Uterus (tissue), 4 donors: ENCODE data around the gene UBE2M. TPM values are rescaled to one million over a fixed set of nuclear protein-coding genes. Genes with fewer than 3 reads are reported as not detected.

ENCODE experiments used
- DNase-seq, 2 donors: peaks; one replicate each; pipeline ENCODE4 v3.0.0-alpha.2; 2019 to 2020
- H3K27ac ChIP-seq, 2 donors: fragments of 200-600 bp; sonication (generic); 1 replicate in 1 of 2; 2 replicates in 1 of 2; pipeline ENCODE4 v1.5.1; 2016 to 2018
- H3K27me3 ChIP-seq, 2 donors: fragments of 200-600 bp; sonication (generic); one replicate each; pipeline ENCODE4 v1.5.1; 2018 to 2019; ENCODE audit warnings: control low read depth in 1 of 2
- H3K36me3 ChIP-seq, 2 donors: fragments of 200-600 bp; sonication (generic); one replicate each; pipeline ENCODE4 v1.5.1; 2019; ENCODE audit warnings: control low read depth in 1 of 2
- H3K4me1 ChIP-seq, 2 donors: fragments of 200-600 bp; sonication (generic); one replicate each; pipeline ENCODE4 v1.5.1; 2018 to 2019; ENCODE audit warnings: control low read depth in 1 of 2
- H3K4me3 ChIP-seq, 2 donors: fragments of 200-600 bp; sonication (generic); 1 replicate in 1 of 2; 2 replicates in 1 of 2; pipeline ENCODE4 v1.5.1; 2018 to 2019; ENCODE audit warnings: mild to moderate bottlenecking in 1 of 2
- H3K9me3 ChIP-seq, 2 donors: fragments of 200-600 bp; sonication (generic); one replicate each; pipeline ENCODE4 v1.5.1; 2019; ENCODE audit warnings: control low read depth in 1 of 2
- CTCF ChIP-seq, 4 experiments: fragments of 200-600 bp in 2 of 4; fragments of 450-650 bp in 2 of 4; sonication (generic) in 2 of 4; IDR thresholded peaks; one replicate each; pipeline ENCODE4 v1.5.1; 2016 to 2019; ENCODE audit warnings: antibody characterized with exemption in 4 of 4, mild to moderate bottlenecking in 2 of 4, moderate library complexity in 1 of 4
- POLR2A ChIP-seq, 2 donors: fragments of 450-650 bp; IDR thresholded peaks; one replicate each; pipeline ENCODE4 v1.6.1; 2016; ENCODE audit warnings: antibody characterized with exemption in 2 of 2, mild to moderate bottlenecking in 1 of 2, moderate library complexity in 1 of 2
- intact Hi-C: fragments of 100-400 bp; cut with DNase I; formaldehyde crosslinking; loops from one replicate; pipeline ENCODE4 v1.15.1; 2023; ENCODE audit warnings: low total_unique reads
- total RNA-seq, 4 donors: library from RNA; depleted of rRNA in 3 of 4; stranded (reverse); fragments of >200 nt in 3 of 4; gene quantifications; one replicate each; pipeline versions ENCODE4 v1.1.0 to v1.2.4, GENCODE V29; 2014 to 2023
- donor health status: DM: yes; HTN: yes; CAD: no.

The UBE2M gene
- total RNA-seq, 4 donors from 2014 or later, result 6.1 to 63.7 (median 24.9) TPM

GRCh38 chr19:58552655-58553054 is 5.8 kb downstream of the UBE2M start:
- Histone ChIP-seq H3K9me3 (no peaks in the 10 kb centered on the region), H3K4me3 (no peak overlapping the region), H3K27me3 (no peaks in the 10 kb centered on the region), H3K4me1 (peaks cover 11 to 13% of the 10 kb centered on the region in 2 donors), H3K27ac (no peak overlapping the region), H3K36me3 (no peaks in the 10 kb centered on the region)
- intact Hi-C loops, result no loop called here
- no peak for DNase-seq
- no peak for TF ChIP-seq CTCF (IDR thresholded peaks at IDR 0.05)
- TF ChIP-seq POLR2A (IDR thresholded peaks at IDR 0.05), result no peak

- no peak for DNase-seq
- Histone ChIP-seq H3K4me3 (no peak overlapping the region), H3K9me3 (no peaks in the 10 kb centered on the region), H3K27ac (no peak overlapping the region), H3K27me3 (no peaks in the 10 kb centered on the region), H3K36me3 (no peaks in the 10 kb centered on the region), H3K4me1 (peaks cover 10 to 13% of the 10 kb centered on the region in 2 donors)
- intact Hi-C loops, result no loop called here
- no peak for TF ChIP-seq CTCF (IDR thresholded peaks at IDR 0.05)
- no peak for TF ChIP-seq POLR2A (IDR thresholded peaks at IDR 0.05)
Observed at GRCh38 chr19:58551577-58552471, 6.6 kb downstream of the UBE2M start.

- TF ChIP-seq CTCF (IDR thresholded peaks at IDR 0.05) (no peak), POLR2A (IDR thresholded peaks at IDR 0.05) (no peak)
- Histone ChIP-seq H3K27me3 (no peaks in the 10 kb centered on the region), H3K27ac (no peak overlapping the region), H3K9me3 (no peaks in the 10 kb centered on the region), H3K4me3 (no peak overlapping the region), H3K36me3 (no peaks in the 10 kb centered on the region), H3K4me1 (peaks cover 14 to 15% of the 10 kb centered on the region in 2 donors)
- no peak for DNase-seq
- intact Hi-C loops, result no loop called here
Observed at GRCh38 chr19:58551123-58551497, 7.3 kb downstream of the UBE2M start.

GRCh38 chr19:58550362-58551122 is 7.9 kb downstream of the UBE2M start:
- intact Hi-C loops, result no loop called here
- no peak for DNase-seq
- H3K4me1 ChIP-seq, result peaks cover 18 to 21% of the 10 kb centered on the region in 2 donors
- no peaks in the 10 kb centered on the region for H3K9me3 ChIP-seq
- no peaks in the 10 kb centered on the region for H3K36me3 ChIP-seq
- no peaks in the 10 kb centered on the region for H3K27me3 ChIP-seq
- TF ChIP-seq CTCF (IDR thresholded peaks at IDR 0.05), result no peak
- TF ChIP-seq POLR2A (IDR thresholded peaks at IDR 0.05), result no peak
- no peak overlapping the region for H3K27ac ChIP-seq
- no peak overlapping the region for H3K4me3 ChIP-seq
